ENCODE results near the gene ARL14EPL.
A peak's percentile ranks its signal among the peaks of the same experiment; 100 is the strongest.

Gene ARL14EPL

GRCh38 chr5:116062352-116062751, 30.1 kb downstream of the ARL14EPL start:
- DNase-seq (ENCODE audit: extremely low spot score), result no peak
- CTCF ChIA-PET, result no interaction called here
- no peak for TF ChIP-seq CTCF (IDR thresholded peaks at IDR 0.05; ENCODE audit: control extremely low read depth, extremely low read depth, low read depth, missing control alignments)
- POLR2A ChIA-PET, result no interaction called here

DNA sequence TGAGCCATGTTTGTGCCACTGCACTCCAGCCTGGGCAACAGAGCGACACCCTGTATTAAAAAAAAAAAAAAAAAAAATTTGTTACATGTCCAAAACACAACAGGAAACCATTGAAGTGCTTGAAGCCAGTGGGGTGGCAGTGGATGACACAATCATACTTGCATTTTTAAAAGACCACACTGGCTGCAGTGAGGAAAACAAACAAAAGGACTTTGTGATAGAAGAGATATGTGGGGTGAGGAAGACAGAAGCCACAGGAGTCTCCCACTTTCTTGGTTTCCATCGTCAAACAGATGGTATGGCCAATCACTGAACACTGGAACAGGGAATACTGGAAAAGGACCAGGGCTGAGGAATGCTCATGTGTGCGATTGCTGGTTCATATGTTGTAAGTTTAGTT, 31.7 kb downstream of the ARL14EPL start:
- ChIA-PET POLR2A (no interaction called here), CTCF (no interaction called here)
- DNase-seq (ENCODE audit: extremely low spot score), result no peak
- no peak for TF ChIP-seq CTCF (IDR thresholded peaks at IDR 0.05; ENCODE audit: control extremely low read depth, extremely low read depth, low read depth, missing control alignments)

GRCh38 chr5:116068028-116068632, 35.9 kb downstream of the ARL14EPL start:
- ChIA-PET POLR2A (interaction anchor here (0.6 kb wide), 1 partner anchor 17 kb away, joined by 3 read pairs; the partner anchor contains the start of gene COMMD10), CTCF (interaction anchor here (0.6 to 3.5 kb wide), 19 partner anchors 9 to 970 kb away, joined by 3 to 15 read pairs (median 5); partner anchors contain the start of genes AP3S1, ATG12 and COMMD10)
- peak; percentile 37 for DNase-seq (ENCODE audit: extremely low spot score)
- TF ChIP-seq CTCF (IDR thresholded peaks at IDR 0.05; ENCODE audit: control extremely low read depth, extremely low read depth, low read depth, missing control alignments), result peak; percentile 64

DNA sequence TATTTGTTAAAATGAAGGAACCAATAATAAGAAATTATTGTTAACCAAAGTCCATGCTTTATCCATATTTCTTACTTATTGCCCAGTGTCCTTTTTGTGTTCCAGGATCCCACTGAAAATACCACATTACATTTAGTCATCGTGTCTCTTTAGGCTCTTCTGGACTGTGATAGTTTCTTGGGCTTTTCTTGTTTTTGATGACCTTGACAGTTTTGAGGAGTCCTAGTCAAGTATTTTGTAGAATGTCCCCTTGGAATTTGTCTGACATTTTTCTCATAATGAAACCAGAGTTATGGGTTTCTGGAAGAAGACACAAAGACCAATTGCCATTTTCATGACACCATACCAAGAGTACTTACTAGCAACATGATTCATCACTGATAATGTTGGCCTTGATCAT, 38.9 kb downstream of the ARL14EPL start:
- TF ChIP-seq CTCF (IDR thresholded peaks at IDR 0.05; ENCODE audit: control extremely low read depth, extremely low read depth, low read depth, missing control alignments), result no peak
- POLR2A ChIA-PET, result no interaction called here
- DNase-seq (ENCODE audit: extremely low spot score), result no peak
- CTCF ChIA-PET, result interaction anchor here (1.0 kb wide), 1 partner anchor 41 kb away, joined by 3 read pairs; no protein-coding TSS in a partner anchor

DNA sequence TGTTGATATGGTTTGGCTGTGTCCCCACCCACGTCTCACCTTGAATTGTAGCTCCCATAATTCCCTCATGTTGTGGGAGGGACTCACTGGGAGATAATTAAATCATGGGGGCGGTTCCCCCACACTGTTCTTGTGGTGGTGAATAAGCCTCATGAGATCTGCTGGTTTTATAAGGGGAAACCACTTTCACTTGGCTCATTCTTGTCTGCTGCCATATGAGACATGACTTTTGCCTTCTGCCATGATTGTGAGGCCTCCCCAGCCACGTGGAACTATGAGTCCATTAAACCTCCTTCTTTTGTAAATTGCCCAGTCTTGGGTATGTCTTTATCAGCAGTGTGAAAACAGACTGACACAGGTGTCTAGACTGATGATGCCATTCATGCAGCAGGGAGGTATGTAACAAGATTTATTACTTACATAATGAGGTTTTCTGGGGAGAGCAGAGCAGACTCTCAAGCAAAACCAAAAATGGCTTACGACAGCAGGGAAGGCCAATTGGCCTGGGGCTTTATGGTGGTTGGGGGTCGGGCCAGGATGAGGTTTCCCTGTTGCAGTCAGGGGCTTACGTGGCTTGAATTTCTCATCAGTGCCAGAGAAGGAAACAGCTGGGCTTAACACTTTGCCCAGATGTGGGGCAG, 43.0 kb downstream of the ARL14EPL start:
- no peak for DNase-seq (ENCODE audit: extremely low spot score)
- ChIA-PET CTCF (interaction anchor here (1.3 kb wide), 1 partner anchor 242 kb away, joined by 3 read pairs; no protein-coding TSS in a partner anchor), POLR2A (no interaction called here)
- no peak for TF ChIP-seq CTCF (IDR thresholded peaks at IDR 0.05; ENCODE audit: control extremely low read depth, extremely low read depth, low read depth, missing control alignments)

- ChIA-PET CTCF (interaction anchor here (1.0 to 1.8 kb wide), 5 partner anchors 8 to 767 kb away, joined by 3 to 14 read pairs (median 4); no protein-coding TSS in a partner anchor), POLR2A (interaction anchor here (1.0 kb wide), 1 partner anchor 9 kb away, joined by 3 read pairs; no protein-coding TSS in a partner anchor)
- DNase-seq (ENCODE audit: extremely low spot score), result peak; percentile 72
- no peak for TF ChIP-seq CTCF (IDR thresholded peaks at IDR 0.05; ENCODE audit: control extremely low read depth, extremely low read depth, low read depth, missing control alignments)
These were observed 44.2 kb downstream of the ARL14EPL start for GRCh38 chr5:116076496-116076895.
